ENCODE measurements around the gene SULF2. TPM values are rescaled to one million over a fixed set of nuclear protein-coding genes. Genes with fewer than 3 reads are reported as not detected.

SULF2 gene
- total and polyA plus RNA-seq, 9 of the 15 experiments (the other 6 are each of a cell fraction or from before 2014, with no cell fraction given) = 0.33 TPM; not detected in 8

GRCh38 chr20:47700327-47700726, 85.0 kb downstream of the SULF2 start:
- H3K27me3 ChIP-seq (ENCODE audit: control insufficient read depth in 2 of 2, insufficient read depth in 2 of 2, low read length in 2 of 2) = peaks cover 33 to 74% of the 10 kb centered on the region in 2 experiments
- peaks cover 3% of the 10 kb centered on the region; the same call in 1 of the 2 replicates for H4K20me1 ChIP-seq (replicated peaks; ENCODE audit: control insufficient read depth, insufficient read depth, low read length)
- no peaks in the 10 kb centered on the region for H3K36me3 ChIP-seq (ENCODE audit: control insufficient read depth, insufficient read depth, low read length)
- H3K4me1 ChIP-seq (replicated peaks in 1 of 2; ENCODE audit: control insufficient read depth in 2 of 2, insufficient read depth in 2 of 2, low read length in 2 of 2) = no peaks in the 10 kb centered on the region
- DNase-seq (ENCODE audit: extremely low read depth in 1 of 4, low spot score in 3 of 4) (no peak), ATAC-seq (no peak), FAIRE-seq (no peak)
- CTCF ChIA-PET (ENCODE audit: low intra/inter-chr PET ratio) = no interaction called here
- H2AFZ ChIP-seq (ENCODE audit: low read depth, low read length) = no peak overlapping the region
- no peaks in the 10 kb centered on the region for H3K79me2 ChIP-seq (ENCODE audit: control insufficient read depth, insufficient read depth, low read length)
- in situ Hi-C loops (cut with MboI) (no loop called here), intact Hi-C loops (cut with micrococcal nuclease) (no loop called here)
- H3K9me1 ChIP-seq (ENCODE audit: control insufficient read depth, insufficient read depth, low read length) = no peaks in the 10 kb centered on the region
- WGBS (ENCODE audit: insufficient coverage, low coverage, missing lambda C conversion rate) = 2% methylated on average over 7 of the region's 7 CpGs
- TF ChIP-seq TFE3 (CRISPR knock-in tag; IDR thresholded peaks at IDR 0.05) (peak; percentile 60), ZFP36 (IDR thresholded peaks at IDR 0.05; ENCODE audit: low read depth, low read length, partially characterized antibody) (peak; percentile 35), NFIC (IDR thresholded peaks at IDR 0.05) (no peak), MEF2D (tag; conservative IDR thresholded peaks at IDR 0.05; ENCODE audit: low read depth) (no peak), MBD2 (IDR thresholded peaks at IDR 0.05; ENCODE audit: borderline replicate concordance, low read depth) (no peak), ZNF384 (IDR thresholded peaks at IDR 0.05; ENCODE audit: low read depth, low read length) (peak; percentile 49), DLX4 (CRISPR knock-in tag; IDR thresholded peaks at IDR 0.05) (no peak), GABPB2 (CRISPR knock-in tag; conservative IDR thresholded peaks at IDR 0.05) (no peak)
- no TSS peak for BruUV-seq (replicated peaks)
- POLR2A ChIA-PET = no interaction called here
- no peak overlapping the region for H3K27ac ChIP-seq (ENCODE audit: extremely low read depth, low read depth, low read length)
- H3K4me3 ChIP-seq = no peak overlapping the region
- H3K9me3 ChIP-seq (replicated peaks; ENCODE audit: control insufficient read depth, insufficient read depth, low read depth, low read length) = no peaks in the 10 kb centered on the region
- H3K9ac ChIP-seq (ENCODE audit: insufficient read depth in 1 of 2, low read depth in 2 of 2, low read length in 2 of 2) = no peak overlapping the region
- no peak overlapping the region for H3K4me2 ChIP-seq (ENCODE audit: insufficient read depth, low read length)
